ENCODE measurements around the gene MRPL37. TPM values are rescaled to one million over a fixed set of nuclear protein-coding genes. Genes with fewer than 3 reads are reported as not detected.
"Not testable (repeated sequence)": the region's sequence is repeated elsewhere in the genome, so short reads cannot be mapped to it uniquely, and the experiment has no call there.

MRPL37 gene
- total and polyA plus RNA-seq, 7 donors: 68.9 to 109 (median 100) TPM

DNA sequence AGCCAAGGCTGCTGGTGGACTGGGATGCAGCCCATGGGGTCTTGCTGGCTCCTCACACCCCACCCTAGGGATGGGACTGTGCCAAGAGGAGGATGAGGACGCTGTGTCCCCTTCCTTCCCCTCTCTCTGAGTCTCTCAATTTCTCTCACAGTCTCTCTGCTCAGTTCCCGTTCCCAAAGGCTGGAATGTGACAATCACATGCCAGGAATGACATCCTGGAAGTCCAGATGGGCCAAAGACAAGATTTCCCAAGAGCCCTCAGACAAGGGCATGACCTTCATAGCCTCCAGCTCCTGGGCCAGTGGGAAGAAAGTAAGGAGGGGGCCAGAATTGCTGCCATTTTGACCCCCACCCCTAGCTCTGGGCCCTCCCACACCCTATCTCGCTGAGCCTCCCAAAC lies 39.6 kb upstream of the MRPL37 start:
- intact Hi-C loops (cut with DNase I): no loop called here
- DNase-seq (no peak), ATAC-seq (peak in 1 of 4 donors; percentile 12)
- TF ChIP-seq, protein P1, sequence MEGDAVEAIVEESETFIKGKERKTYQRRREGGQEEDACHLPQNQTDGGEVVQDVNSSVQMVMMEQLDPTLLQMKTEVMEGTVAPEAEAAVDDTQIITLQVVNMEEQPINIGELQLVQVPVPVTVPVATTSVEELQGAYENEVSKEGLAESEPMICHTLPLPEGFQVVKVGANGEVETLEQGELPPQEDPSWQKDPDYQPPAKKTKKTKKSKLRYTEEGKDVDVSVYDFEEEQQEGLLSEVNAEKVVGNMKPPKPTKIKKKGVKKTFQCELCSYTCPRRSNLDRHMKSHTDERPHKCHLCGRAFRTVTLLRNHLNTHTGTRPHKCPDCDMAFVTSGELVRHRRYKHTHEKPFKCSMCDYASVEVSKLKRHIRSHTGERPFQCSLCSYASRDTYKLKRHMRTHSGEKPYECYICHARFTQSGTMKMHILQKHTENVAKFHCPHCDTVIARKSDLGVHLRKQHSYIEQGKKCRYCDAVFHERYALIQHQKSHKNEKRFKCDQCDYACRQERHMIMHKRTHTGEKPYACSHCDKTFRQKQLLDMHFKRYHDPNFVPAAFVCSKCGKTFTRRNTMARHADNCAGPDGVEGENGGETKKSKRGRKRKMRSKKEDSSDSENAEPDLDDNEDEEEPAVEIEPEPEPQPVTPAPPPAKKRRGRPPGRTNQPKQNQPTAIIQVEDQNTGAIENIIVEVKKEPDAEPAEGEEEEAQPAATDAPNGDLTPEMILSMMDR (IDR thresholded peaks at IDR 0.05): no peak
- no peaks in the 10 kb centered on the region for H3K36me3 ChIP-seq (ENCODE audit: insufficient read depth in 1 of 2, low read depth in 1 of 2)
- H3K27ac ChIP-seq: no peak overlapping the region
- no peaks in the 10 kb centered on the region for H3K4me1 ChIP-seq
- WGBS, 3 donors: 53 to 61% (median 58%) methylated on average over 3 of the region's 3 CpGs
- H3K9me3 ChIP-seq: no peaks in the 10 kb centered on the region
- no peak overlapping the region for H3K4me3 ChIP-seq
- H3K27me3 ChIP-seq (ENCODE audit: insufficient read depth in 3 of 3, low read length in 2 of 3): no peaks in the 10 kb centered on the region

DNA sequence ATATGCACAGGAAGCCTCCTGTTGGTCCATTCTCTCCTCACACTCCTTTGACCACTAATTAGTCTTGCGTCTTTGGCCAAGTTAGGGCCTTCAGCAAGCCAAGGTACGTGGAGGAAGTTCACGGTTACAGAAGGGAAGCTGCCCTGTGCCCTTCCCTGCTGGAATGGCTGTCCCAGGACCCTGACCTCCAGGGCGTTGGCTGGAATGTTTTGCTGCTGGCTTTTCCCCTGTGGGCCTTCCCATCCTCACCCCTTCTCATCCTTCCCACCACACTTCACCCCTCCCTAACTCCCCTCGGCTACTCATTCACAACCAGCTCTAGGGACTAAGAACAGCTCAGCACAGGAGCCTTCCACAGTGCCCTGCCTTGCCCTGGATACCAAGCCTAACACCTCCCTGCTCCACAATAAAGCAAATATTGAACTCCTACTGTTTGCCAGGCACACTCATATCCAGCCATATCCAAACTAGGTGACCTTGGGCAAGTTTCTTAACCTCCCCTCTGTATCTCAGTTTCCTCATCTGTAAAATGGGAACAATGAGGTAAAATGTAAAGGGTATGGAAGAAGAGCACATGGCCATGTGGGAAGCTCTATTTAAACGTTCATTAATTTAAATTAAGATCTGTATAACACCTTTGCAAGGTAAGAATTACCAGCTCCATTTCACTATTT lies 38.3 kb upstream of the MRPL37 start:
- DNase-seq (no peak), ATAC-seq (no peak)
- Histone ChIP-seq H3K4me3 (no peak overlapping the region), H3K9me3 (no peaks in the 10 kb centered on the region), H3K27ac (no peak overlapping the region), H3K27me3 (ENCODE audit: insufficient read depth in 3 of 3, low read length in 2 of 3) (no peaks in the 10 kb centered on the region), H3K4me1 (no peaks in the 10 kb centered on the region), H3K36me3 (ENCODE audit: insufficient read depth in 1 of 2, low read depth in 1 of 2) (no peaks in the 10 kb centered on the region)
- intact Hi-C loops (cut with DNase I): no loop called here
- TF ChIP-seq, protein P1 (IDR thresholded peaks at IDR 0.05): no peak
- WGBS, 3 donors: 70 to 80% (median 74%) methylated on average over 6 of the region's 6 CpGs

DNA sequence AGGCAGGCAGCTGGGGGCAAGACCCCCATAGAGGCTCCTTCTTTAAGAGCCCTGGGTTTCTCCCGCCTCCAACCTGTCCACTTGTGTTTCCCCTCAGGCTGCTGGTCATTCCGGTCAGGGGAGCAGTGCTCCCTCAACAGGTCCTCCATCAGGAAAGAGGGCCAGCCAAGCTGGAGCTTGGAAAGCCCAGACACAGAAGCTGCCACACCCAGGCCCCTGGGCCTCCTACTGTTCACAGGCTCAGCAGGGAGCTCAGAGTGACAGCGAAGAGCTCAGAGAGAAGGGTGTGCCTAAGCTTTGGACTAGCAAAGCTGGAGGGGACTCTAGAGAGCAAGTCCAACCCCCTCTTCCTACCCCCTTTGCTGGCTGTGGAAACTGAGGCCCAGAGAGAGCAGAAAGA lies 36.9 kb upstream of the MRPL37 start:
- no peak for DNase-seq
- WGBS, 3 donors: 80 to 91% (median 84%) methylated on average over 3 of the region's 3 CpGs
- Histone ChIP-seq H3K27ac (no peak overlapping the region), H3K4me3 (no peak overlapping the region), H3K36me3 (ENCODE audit: insufficient read depth in 1 of 2, low read depth in 1 of 2) (no peaks in the 10 kb centered on the region), H3K4me1 (no peaks in the 10 kb centered on the region), H3K9me3 (no peaks in the 10 kb centered on the region), H3K27me3 (ENCODE audit: insufficient read depth in 3 of 3, low read length in 2 of 3) (no peaks in the 10 kb centered on the region)
- ATAC-seq: no peak
- intact Hi-C loops (cut with DNase I): no loop called here
- TF ChIP-seq, protein P1 (IDR thresholded peaks at IDR 0.05): no peak

DNA sequence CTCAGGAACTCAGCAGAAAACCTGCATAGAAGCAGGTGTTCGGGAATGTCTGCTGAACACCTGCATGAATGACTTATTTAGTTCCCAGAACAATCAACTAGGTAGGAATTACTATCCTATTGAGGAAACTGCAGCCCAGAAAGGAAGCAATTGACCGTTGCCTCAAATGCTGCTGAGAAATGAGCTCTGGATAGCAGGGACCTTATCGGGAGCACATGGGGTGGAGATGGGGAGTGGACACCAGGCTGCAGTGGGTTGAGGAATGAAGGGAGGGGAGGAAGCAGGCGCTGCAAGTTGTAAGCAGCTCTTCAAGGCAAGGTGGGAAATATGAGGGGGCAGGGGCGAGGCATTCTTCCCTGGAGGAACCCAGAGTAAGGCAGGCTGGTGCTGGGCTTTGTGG lies 36.4 kb upstream of the MRPL37 start:
- Histone ChIP-seq H3K4me3 (no peak overlapping the region), H3K36me3 (ENCODE audit: insufficient read depth in 1 of 2, low read depth in 1 of 2) (no peaks in the 10 kb centered on the region), H3K4me1 (no peaks in the 10 kb centered on the region), H3K9me3 (no peaks in the 10 kb centered on the region), H3K27ac (no peak overlapping the region), H3K27me3 (ENCODE audit: insufficient read depth in 3 of 3, low read length in 2 of 3) (no peaks in the 10 kb centered on the region)
- TF ChIP-seq, protein P1 (IDR thresholded peaks at IDR 0.05): no peak
- ATAC-seq: no peak
- WGBS, 3 donors: 77 to 81% (median 81%) methylated on average over 5 of the region's 5 CpGs
- intact Hi-C loops (cut with DNase I): no loop called here
- no peak for DNase-seq

DNA sequence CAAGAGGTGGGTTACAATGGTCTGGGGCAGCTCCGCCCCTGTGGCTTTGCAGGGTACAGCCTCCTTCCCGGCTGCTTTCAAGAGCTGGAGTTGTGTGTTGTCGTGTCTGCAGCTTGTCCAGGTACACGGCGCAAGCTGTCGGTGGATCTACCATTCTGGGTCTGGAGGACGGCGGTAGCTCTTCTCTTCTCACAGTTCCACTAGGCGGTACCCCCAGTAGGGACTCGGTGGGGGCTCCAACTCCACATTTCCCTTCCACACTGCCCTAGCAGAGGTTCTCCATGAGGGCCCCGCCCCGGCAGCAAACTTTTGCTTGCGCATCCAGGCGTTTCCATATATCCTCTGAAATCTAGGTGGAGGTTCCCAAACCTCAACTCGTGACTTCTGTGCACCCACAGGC lies 34.8 kb upstream of the MRPL37 start:
- H3K27ac ChIP-seq: no peak overlapping the region
- no peaks in the 10 kb centered on the region for H3K27me3 ChIP-seq (ENCODE audit: insufficient read depth in 3 of 3, low read length in 2 of 3)
- intact Hi-C loops (cut with DNase I): no loop called here
- H3K4me3 ChIP-seq: no peak overlapping the region
- H3K9me3 ChIP-seq: no peaks in the 10 kb centered on the region
- TF ChIP-seq, protein P1 (IDR thresholded peaks at IDR 0.05): no peak
- ATAC-seq (no peak), DNase-seq (no peak)
- no peaks in the 10 kb centered on the region for H3K4me1 ChIP-seq
- H3K36me3 ChIP-seq (ENCODE audit: insufficient read depth in 1 of 2, low read depth in 1 of 2): no peaks in the 10 kb centered on the region
- 93 to 95% (median 94%) methylated on average over 15 of the region's 15 CpGs for WGBS, 3 donors

DNA sequence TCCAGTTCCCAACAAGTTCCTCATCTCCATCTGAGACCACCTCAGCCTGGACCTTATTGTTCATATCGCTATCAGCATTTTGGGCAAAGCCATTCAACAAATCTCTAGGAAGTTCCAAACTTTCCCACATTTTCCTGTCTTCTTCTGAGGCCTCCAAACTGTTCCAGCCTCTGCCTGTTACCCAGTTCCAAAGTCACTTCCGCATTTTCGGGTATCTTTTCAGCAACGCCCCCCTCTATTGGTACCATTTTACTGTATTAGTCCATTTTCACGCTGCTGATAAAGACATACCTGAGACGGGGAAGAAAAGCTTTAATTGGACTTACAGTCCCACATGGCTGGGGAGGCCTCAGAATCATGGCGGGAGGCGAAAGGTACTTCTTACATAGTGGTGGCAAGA lies 33.6 kb upstream of the MRPL37 start:
- H3K4me1 ChIP-seq; H3K27ac ChIP-seq; intact Hi-C loops (cut with DNase I); H3K27me3 ChIP-seq (ENCODE audit: insufficient read depth in 3 of 3, low read length in 2 of 3); H3K4me3 ChIP-seq; DNase-seq; H3K36me3 ChIP-seq (ENCODE audit: insufficient read depth in 1 of 2, low read depth in 1 of 2); H3K9me3 ChIP-seq; ATAC-seq: not testable (repeated sequence)
- WGBS, 3 donors: 93 to 94% (median 93%) methylated on average over 8 of the region's 8 CpGs

Data from psoas muscle (tissue), 8 donors.